GM20000 (cell line): ENCODE measurements around the gene NOTUM.

ENCODE experiments used
- DNase-seq: peaks from one replicate; pipeline ENCODE4 v3.0.0; 2012; ENCODE audit warnings: low spot score
- TF ChIP-seq, protein P1 (sequence below): IDR thresholded peaks from 2 replicates; pipeline ENCODE4 v1.5.1; 2012; ENCODE audit warnings: mild to moderate bottlenecking, control low read depth; ENCODE audit errors: extremely low read depth, missing control alignments

Gene NOTUM

DNA sequence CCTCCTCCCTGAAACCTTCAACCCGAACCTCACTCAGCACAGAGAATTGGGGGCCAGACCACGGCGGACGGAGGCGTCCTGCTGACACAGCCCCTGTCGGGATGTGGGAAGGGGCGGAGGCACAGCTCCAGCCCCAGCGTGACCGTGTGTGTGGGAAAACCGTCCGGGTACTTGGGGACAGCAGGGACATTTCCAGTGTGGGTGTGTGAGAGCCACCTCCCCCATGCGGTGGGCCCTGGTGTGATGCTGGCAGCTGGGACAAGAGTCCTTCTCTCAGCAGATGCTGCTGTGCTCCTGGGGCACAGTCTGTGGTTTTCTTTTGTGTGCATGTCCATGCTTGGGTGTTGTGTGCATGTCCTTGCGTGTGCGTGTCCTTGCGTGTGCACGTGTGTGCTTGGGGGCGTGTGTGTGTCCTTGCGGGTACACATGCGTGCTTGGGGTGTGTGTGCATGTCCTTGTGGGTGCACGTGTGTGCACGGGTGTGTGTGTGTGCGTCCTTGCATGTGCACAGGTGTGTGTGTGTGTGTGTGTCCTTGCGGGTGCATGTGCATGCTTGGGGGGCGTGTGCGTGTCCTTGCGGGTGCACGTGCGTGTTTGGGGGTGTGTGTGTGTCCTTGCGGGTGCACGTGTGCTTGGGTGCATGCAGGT is 44.8 kb upstream of the NOTUM start:
- DNase-seq = no peak
- TF ChIP-seq, protein P1, sequence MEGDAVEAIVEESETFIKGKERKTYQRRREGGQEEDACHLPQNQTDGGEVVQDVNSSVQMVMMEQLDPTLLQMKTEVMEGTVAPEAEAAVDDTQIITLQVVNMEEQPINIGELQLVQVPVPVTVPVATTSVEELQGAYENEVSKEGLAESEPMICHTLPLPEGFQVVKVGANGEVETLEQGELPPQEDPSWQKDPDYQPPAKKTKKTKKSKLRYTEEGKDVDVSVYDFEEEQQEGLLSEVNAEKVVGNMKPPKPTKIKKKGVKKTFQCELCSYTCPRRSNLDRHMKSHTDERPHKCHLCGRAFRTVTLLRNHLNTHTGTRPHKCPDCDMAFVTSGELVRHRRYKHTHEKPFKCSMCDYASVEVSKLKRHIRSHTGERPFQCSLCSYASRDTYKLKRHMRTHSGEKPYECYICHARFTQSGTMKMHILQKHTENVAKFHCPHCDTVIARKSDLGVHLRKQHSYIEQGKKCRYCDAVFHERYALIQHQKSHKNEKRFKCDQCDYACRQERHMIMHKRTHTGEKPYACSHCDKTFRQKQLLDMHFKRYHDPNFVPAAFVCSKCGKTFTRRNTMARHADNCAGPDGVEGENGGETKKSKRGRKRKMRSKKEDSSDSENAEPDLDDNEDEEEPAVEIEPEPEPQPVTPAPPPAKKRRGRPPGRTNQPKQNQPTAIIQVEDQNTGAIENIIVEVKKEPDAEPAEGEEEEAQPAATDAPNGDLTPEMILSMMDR = no peak

DNA sequence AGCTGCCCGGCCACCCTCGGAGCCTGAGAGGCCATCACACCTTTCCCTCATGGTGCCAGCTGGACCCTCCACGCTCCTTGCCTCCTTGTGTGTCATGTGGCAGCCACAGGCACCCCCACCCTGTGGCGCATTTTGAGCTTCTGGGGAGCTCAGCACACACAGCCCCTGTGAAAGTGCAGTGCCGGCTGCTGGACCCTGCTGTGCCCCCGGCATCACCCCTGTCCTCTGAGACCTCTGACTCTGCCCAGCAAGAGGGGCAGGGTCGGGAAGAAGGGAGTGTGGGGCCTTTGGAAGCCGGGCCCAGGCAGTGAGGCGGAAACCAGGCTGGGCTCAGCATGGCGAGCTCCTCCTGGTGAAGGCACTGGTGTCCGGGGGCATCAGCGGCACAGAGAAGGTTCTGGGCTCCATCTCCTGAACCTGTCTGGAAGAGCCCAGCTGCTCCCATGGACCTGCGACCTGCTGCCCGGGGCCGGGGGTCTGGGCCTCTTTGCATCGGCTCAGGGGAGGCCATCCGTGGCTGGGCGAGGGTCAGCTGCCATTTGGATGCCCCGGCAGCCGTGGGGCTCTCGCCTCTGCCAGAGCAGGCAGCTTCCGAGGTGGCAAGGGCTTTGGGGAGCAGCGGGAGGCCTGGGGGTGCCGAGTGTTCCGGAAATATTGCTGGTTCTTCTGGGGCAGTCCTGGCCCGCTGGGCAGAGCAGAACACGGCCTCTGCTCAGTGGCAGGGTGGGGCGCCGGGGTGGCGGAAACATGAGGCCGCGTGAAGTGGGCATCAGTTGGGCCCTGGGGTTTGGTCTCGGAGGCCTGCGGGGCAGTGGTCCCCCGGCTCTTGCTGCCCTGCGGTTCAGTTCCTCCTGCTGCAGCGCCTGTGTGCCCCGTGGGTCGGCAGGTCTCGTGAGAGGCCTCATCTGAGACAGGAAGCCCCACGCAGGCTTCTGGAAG is 43.8 kb upstream of the NOTUM start:
- DNase-seq = no peak
- TF ChIP-seq, protein P1 = no peak

DNA sequence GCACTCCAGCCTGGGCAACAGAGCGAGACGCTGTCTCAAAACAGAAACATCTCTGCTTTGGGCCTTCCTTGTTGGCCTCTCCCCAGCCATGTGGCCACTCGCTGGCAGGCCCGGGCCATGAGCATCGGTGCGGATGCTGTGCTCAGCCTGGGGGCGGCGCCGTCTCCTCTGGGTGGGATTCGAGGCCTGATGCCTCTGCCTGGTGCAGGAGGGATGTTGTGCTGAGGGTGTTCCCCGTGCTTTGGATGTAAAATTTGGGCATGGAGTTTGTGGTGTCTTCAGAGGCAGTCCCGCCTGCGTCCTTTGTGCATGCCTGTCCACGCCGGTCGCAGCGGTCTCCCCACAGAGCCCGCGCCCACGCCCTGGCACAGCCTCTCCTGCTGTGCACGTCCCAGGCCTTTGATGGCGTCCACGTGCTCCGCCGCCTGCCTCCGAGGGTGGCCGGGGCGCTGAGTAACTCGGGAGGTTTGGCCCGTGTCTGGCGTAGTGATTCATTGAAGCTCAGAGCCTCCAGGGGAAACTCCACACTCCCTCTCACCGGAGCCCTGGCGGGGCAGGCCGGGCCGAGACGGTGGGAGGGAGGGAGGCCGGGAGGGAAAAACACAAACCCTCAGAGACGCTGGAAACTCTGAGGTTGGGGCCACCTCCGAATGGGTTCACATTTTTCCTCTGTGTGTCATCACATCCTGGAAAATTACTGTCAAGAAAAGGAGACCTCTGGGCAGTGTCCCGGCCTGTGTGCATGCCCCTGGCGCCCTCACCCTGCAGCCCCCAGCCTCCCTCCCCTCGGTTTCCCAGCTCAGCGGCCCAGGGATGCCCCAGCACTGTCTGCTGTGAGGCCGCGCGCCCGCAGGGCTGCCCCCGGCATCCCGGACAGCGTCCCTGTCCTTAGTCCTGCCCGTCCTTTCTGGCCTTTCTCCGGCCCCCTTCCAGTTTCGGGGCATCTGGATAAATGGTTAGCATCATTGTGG is 42.7 kb upstream of the NOTUM start:
- no peak for DNase-seq
- TF ChIP-seq, protein P1 = no peak

- TF ChIP-seq, protein P1 = no peak
Observed at GRCh38 chr17:82001571-82002056, 40.6 kb upstream of the NOTUM start.

GRCh38 chr17:82000803-82001570 is 40.0 kb upstream of the NOTUM start:
- TF ChIP-seq, protein P1 = no peak
- no peak for DNase-seq

More at GRCh38 chr17:82001571-82002056, 40.6 kb upstream of the NOTUM start:
- DNase-seq = no peak

DNA sequence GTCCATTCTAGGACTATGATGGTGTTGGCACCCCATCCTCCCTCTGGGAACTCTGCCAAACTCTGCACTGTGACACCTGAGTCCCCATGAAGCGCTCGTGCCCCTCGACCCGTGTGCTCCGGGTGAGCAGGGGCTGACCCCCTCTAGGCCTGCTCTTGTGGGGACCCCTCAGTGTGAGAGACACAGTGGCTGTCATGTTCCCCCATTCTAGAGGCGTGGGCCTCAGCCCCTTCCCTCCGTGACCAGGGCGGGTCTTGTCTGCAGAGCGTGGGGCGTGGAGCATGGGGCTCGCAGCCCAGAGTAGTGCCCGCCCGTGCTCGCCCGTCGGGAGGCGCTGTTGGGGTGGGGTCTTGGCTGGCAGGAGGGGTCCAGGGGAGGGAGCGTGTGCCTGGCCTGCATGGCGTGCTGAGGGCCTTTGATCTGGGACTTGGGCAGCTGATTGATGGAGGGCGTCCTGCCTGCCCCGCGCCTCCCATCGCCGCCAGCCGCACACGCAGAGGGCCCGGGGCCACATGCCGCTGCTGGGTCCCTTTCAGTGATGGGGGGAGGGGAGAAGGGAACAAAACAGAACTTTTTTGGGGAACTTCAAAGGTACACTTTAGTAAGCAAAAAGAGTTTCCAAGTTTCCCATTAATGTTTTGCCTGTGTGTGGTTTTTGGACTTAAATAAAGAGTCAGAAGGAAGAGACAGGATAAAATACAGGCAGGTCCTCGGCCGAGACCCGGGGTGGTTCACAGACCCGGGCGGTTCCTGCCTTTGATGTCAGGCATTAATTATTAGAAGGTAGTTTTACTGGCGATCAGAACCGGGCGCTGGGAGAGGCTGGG is 39.2 kb upstream of the NOTUM start:
- DNase-seq = no peak
- TF ChIP-seq, protein P1 = no peak
